ENCODE measurements around the gene FAM136A. TPM values are rescaled to one million over a fixed set of nuclear protein-coding genes. Genes with fewer than 3 reads are reported as not detected.

FAM136A gene
- total and polyA plus RNA-seq, 2 of the 13 experiments (the other 11 are each of a cell fraction or from before 2014, with no cell fraction given), result 77.8 to 126 TPM

GRCh38 chr2:70300771-70301343, 1.0 kb downstream of the FAM136A start (continued):
- no peak for TF ChIP-seq MTA1 (CRISPR knock-in tag; IDR thresholded peaks at IDR 0.05; ENCODE audit: borderline replicate concordance)
- 0 out of 2 replicates have a peak, but pooled peaks have one; percentile 15 for TF ChIP-seq GTF3A (CRISPR knock-in tag; conservative IDR thresholded peaks at IDR 0.05)
- TF ChIP-seq SMARCC2 (IDR thresholded peaks at IDR 0.05), result no peak
- TF ChIP-seq HMGXB3 (CRISPR knock-in tag; IDR thresholded peaks at IDR 0.05; ENCODE audit: borderline replicate concordance), result no peak
- TF ChIP-seq PBX2 (CRISPR knock-in tag; IDR thresholded peaks at IDR 0.05), result no peak
- TF ChIP-seq U2AF1 (optimal IDR thresholded peaks at IDR 0.05; ENCODE audit: low read depth, low read length), result no peak
- TF ChIP-seq ZNF761 (CRISPR knock-in tag; conservative IDR thresholded peaks at IDR 0.05), result no peak
- no peak for TF ChIP-seq ZFP91 (CRISPR knock-in tag; IDR thresholded peaks at IDR 0.05; ENCODE audit: borderline replicate concordance)
- TF ChIP-seq TBX2 (CRISPR knock-in tag; IDR thresholded peaks at IDR 0.05; ENCODE audit: borderline replicate concordance), result no peak
- no peak for TF ChIP-seq ZEB1 (IDR thresholded peaks at IDR 0.05; ENCODE audit: insufficient replicate concordance, low read depth)
- no peak for TF ChIP-seq MEIS1 (CRISPR knock-in tag; IDR thresholded peaks at IDR 0.05; ENCODE audit: borderline replicate concordance)
- TF ChIP-seq DR1 (CRISPR knock-in tag; IDR thresholded peaks at IDR 0.05), result no peak
- TF ChIP-seq ZNF780A (CRISPR knock-in tag; IDR thresholded peaks at IDR 0.05), result peak; percentile 59; the same call in 1 of the 2 replicates
- TF ChIP-seq ZNF572 (CRISPR knock-in tag; IDR thresholded peaks at IDR 0.05), result 0 out of 2 replicates have a peak, but pooled peaks have one; percentile 55
- TF ChIP-seq ZBTB10 (CRISPR knock-in tag; IDR thresholded peaks at IDR 0.05; ENCODE audit: borderline replicate concordance), result no peak

Data from HepG2 (cell line).